GM12872 (cell line): ENCODE measurements around the gene NTN5.

ENCODE experiments used
- TF ChIP-seq, protein P1 (sequence below): IDR thresholded peaks from 3 replicates; pipeline ENCODE4 v1.5.1; 2011; ENCODE audit warnings: low read depth, mild to moderate bottlenecking, low read length, moderate library complexity; ENCODE audit not compliant: insufficient read depth

NTN5 gene

DNA sequence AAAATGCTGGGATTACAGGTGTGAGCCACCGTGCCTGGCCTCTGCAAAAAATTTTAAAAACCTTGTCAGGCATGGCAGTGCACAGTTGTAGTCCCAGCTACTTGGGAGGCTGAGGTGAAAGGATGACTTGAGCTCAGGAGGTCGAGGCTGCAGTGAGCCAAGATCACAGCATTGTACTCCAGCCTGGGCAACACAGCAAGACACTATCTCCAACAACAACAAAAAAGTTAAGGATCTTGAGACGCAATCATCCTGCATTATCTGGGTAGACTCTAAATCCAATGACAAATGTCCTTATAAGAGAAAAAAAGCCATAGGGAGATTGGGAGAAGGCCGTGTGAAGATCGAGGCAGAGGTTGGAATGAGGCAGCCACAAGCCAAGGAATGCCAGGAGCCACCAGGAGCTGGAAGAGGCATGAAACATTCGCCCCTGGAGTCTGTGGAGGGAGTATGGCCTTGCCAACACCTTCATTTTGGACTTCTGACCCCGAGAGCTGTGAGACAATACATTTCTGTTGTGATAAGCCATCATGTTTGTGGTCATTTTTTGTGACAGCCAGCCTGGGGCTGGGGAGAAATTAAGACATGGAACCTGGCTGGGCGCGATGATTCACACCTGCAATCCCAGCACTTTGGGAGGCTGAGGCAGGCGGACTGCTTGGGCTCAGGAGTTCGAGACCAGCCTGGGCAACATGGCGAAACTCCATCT lies 21.7 kb downstream of the NTN5 start:
- TF ChIP-seq, protein P1, sequence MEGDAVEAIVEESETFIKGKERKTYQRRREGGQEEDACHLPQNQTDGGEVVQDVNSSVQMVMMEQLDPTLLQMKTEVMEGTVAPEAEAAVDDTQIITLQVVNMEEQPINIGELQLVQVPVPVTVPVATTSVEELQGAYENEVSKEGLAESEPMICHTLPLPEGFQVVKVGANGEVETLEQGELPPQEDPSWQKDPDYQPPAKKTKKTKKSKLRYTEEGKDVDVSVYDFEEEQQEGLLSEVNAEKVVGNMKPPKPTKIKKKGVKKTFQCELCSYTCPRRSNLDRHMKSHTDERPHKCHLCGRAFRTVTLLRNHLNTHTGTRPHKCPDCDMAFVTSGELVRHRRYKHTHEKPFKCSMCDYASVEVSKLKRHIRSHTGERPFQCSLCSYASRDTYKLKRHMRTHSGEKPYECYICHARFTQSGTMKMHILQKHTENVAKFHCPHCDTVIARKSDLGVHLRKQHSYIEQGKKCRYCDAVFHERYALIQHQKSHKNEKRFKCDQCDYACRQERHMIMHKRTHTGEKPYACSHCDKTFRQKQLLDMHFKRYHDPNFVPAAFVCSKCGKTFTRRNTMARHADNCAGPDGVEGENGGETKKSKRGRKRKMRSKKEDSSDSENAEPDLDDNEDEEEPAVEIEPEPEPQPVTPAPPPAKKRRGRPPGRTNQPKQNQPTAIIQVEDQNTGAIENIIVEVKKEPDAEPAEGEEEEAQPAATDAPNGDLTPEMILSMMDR = no peak

DNA sequence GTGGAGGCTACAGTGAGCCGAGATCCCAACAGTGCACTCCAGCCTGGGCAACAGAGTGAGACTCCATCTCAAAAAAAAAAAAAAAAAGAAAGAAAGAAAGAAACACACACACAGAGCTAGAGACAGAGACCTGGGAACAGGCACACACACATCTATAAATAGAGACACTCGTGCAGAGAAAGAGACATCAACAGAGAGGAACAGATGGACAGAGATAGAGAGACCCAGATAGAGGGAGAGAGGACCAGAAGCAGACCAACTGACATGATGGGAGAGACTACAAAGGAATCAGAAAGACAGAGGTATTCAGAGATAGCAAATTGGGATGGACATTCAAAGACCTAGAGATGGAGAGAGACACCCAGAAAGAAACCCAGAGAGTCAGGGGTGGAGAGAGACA lies 24.7 kb downstream of the NTN5 start:
- TF ChIP-seq, protein P1 = no peak

DNA sequence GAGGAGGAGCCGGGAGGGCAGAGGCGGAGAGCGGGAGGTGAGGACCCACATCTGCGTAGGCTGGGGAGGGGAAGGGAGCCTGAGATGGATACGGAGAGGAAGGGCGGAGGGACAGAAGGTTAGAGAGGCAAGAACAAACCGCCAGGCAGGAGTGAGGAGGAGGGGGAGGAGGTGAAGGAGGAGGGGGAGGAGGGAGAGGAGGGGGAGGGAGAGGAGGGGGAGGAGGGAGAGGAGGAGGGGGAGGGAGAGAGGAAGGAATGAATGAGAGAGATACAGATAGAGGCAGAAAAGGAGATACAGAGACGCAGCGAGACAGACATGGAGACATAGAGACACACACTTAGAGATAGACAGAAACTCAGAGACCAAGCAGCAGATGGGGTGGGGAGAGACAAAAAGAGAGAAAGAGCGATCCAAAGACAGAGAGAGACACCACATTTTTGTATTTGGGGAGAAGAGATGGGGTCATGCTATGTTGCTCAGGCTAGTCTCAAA lies 26.0 kb downstream of the NTN5 start:
- TF ChIP-seq, protein P1 = no peak

DNA sequence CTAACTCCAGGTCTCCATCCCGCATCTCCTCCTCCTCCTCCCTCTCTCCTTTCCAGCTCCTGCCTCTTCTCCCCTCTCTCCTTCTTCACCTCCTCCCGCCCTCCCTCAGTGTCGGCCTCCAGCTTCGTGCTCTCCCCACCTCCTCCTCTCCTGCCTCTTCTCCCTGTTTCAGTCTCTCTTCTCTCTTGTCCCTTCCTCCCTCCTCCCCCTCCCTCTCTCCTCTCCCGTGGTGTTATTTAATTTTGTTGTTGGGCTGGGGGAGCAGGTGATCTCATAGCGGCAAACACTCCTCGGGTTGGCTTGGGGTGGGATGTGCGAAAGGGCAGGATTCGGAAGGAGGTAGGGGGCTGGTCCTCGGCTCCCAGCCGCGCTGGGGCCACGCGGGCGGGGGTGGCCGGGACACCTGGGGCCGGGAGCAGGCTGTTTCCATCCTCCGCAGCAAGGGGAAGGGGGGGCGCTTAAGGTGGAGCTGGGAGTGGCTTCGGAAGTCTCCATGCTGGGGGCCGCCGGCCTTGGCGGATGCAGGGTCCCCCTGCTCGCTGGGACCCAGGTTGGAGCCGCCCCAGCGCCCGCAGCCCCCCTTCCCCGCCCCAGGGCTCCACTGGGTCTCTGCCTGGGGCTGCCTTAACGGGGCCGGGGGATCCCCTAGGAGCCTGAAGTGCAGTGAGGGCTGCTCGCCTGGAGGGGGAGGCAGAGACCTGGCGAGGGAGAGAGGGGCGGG lies 26.7 kb downstream of the NTN5 start, which contains the start of gene CA11:
TSS of gene CA11 (minus strand) at position 187 of the 721 bp plus-strand sequence. CDS start 555 bp downstream, outside the sequence.
- TF ChIP-seq, protein P1 = peak; percentile 81

DNA sequence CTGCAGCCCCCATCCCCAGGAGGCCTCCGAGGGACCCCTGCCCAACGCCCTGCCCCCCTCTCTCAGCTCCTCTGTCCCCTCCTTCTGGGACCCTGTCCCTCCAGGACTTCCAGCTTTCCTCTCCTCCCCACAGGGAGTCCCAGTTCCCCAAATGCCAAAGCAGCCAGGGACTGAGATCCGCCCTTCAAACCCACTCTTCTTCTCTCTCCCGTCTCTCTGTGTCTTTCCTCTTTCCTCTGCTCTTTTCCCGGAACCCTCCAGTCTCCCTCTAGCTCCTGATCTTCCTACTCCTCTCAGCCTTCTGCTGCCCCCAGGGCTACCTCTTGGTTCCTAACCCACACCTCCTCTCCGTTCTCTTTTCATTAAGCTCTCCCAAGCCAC lies 27.2 kb downstream of the NTN5 start:
- TF ChIP-seq, protein P1 = no peak

DNA sequence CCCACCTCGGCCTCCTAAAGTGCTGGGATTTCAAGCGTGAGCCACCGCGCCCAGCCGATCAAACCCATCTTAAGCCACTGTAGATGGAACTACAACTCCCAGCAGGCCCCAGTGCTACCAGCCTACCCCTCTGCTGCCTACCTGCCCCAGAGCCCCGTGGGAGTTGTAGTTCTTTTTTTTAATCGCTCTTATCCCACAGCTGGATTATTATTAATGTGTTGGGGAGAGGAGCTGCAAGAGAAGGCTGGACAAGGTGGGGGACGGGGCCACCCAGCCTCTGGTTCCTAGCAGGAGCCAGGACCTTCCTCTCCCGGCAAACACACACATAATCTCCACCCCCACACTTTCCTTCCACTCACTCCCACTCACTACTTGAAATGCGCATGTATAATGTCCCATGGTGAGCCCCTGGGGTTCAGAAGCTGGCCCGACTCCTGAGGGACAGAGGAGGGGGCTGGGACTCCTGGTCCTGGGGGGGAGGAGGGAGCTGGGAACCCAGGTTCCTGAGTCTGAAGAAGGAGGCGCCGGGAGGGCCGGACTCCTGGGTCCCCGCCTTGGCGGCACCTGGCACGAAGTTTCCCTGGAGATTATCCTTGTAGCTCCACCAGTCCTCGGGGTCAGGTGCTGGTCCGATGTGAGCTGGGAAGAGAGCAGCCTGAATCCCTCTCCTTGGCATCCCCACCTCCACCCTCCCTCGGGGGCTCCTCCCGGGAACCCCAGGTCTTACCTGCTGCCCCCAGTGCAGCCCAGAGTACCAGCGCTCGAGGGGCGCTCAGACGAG lies 27.8 kb downstream of the NTN5 start:
- TF ChIP-seq, protein P1 = no peak

DNA sequence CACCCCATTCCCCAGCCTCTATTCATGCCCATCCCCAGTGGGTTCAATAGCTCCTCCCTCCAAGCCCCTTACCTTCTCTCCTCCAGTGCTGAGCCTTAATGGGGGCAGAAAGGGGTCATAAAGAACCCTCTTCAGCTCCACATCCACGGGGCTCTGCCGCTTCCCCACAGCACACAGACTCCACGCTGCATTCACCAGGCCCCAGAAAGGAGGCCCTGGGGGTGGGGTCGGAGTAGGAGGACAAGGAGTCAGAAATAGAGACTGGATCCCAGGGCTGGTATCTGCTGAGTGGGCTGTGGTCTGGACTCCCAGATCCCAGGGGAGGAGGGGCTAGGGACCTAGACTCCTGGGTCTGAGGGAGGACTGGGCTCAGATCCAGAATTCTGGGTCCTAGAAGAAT lies 28.5 kb downstream of the NTN5 start:
- TF ChIP-seq, protein P1 = no peak
